ENCODE measurements around the gene NIPSNAP2. TPM values are rescaled to one million over a fixed set of nuclear protein-coding genes. Genes with fewer than 3 reads are reported as not detected.
A peak's percentile ranks its signal among the peaks of the same experiment; 100 is the strongest.

The NIPSNAP2 gene
- total and polyA plus RNA-seq, 2 of the 13 experiments (the other 11 are each of a cell fraction or from before 2014, with no cell fraction given): 40.3 to 61.5 TPM

GRCh38 chr7:55965100-55965470, 700 bp downstream of the NIPSNAP2 start (continued):
- TF ChIP-seq, protein P1, sequence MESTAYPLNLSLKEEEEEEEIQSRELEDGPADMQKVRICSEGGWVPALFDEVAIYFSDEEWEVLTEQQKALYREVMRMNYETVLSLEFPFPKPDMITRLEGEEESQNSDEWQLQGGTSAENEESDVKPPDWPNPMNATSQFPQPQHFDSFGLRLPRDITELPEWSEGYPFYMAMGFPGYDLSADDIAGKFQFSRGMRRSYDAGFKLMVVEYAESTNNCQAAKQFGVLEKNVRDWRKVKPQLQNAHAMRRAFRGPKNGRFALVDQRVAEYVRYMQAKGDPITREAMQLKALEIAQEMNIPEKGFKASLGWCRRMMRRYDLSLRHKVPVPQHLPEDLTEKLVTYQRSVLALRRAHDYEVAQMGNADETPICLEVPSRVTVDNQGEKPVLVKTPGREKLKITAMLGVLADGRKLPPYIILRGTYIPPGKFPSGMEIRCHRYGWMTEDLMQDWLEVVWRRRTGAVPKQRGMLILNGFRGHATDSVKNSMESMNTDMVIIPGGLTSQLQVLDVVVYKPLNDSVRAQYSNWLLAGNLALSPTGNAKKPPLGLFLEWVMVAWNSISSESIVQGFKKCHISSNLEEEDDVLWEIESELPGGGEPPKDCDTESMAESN (CRISPR knock-in tag; conservative IDR thresholded peaks at IDR 0.05): no peak; the same call in 1 of the 2 replicates
- TF ChIP-seq ZNF263 (CRISPR knock-in tag; IDR thresholded peaks at IDR 0.05): 0 out of 2 replicates have a peak, but pooled peaks have one; percentile 26
- TF ChIP-seq YEATS4 (CRISPR knock-in tag; IDR thresholded peaks at IDR 0.05; ENCODE audit: borderline replicate concordance): peak; percentile 8
- TF ChIP-seq THAP7 (CRISPR knock-in tag; IDR thresholded peaks at IDR 0.05): no peak
- TF ChIP-seq ZKSCAN1 (IDR thresholded peaks at IDR 0.05; ENCODE audit: low read length): 0 out of 2 replicates have a peak, but pooled peaks have one; percentile 7
- no peak for TF ChIP-seq ZNF841 (CRISPR knock-in tag; IDR thresholded peaks at IDR 0.05; ENCODE audit: borderline replicate concordance)
- TF ChIP-seq THRA (CRISPR knock-in tag; IDR thresholded peaks at IDR 0.05; ENCODE audit: borderline replicate concordance): peak; percentile 8; the same call in 1 of the 2 replicates
- no peak for TF ChIP-seq ZNF260 (CRISPR knock-in tag; IDR thresholded peaks at IDR 0.05; ENCODE audit: borderline replicate concordance, low read depth)
- TF ChIP-seq TFE3 (CRISPR knock-in tag; IDR thresholded peaks at IDR 0.05): no peak
- no peak for TF ChIP-seq SOX6 (IDR thresholded peaks at IDR 0.05)
- 0 out of 2 replicates have a peak, but pooled peaks have one; percentile 8 for TF ChIP-seq SOX6 (CRISPR knock-in tag; IDR thresholded peaks at IDR 0.05)
- 0 out of 2 replicates have a peak, but pooled peaks have one; percentile 3 for TF ChIP-seq ZSCAN12 (CRISPR knock-in tag; IDR thresholded peaks at IDR 0.05)
- 0 out of 2 replicates have a peak, but pooled peaks have one; percentile 1 for TF ChIP-seq MED1 (CRISPR knock-in tag; IDR thresholded peaks at IDR 0.05)
- TF ChIP-seq SP140L (CRISPR knock-in tag; IDR thresholded peaks at IDR 0.05; ENCODE audit: borderline replicate concordance): no peak
- 0 out of 2 replicates have a peak, but pooled peaks have one; percentile 2 for TF ChIP-seq ZNF556 (CRISPR knock-in tag; IDR thresholded peaks at IDR 0.05; ENCODE audit: borderline replicate concordance)
- TF ChIP-seq XRCC5 (optimal IDR thresholded peaks at IDR 0.05; ENCODE audit: low read length): peak; percentile 39
- TF ChIP-seq KLF12 (CRISPR knock-in tag; IDR thresholded peaks at IDR 0.05; ENCODE audit: borderline replicate concordance): peak; percentile 13; the same call in 1 of the 2 replicates
- peak; percentile 9; the same call in 1 of the 2 replicates for TF ChIP-seq SAP130 (CRISPR knock-in tag; IDR thresholded peaks at IDR 0.05; ENCODE audit: low read depth)
- peak; percentile 60 for TF ChIP-seq ASH2L (IDR thresholded peaks at IDR 0.05; ENCODE audit: insufficient read length, low read depth, low read length)
- 0 out of 2 replicates have a peak, but pooled peaks have one; percentile 2 for TF ChIP-seq NFYC (CRISPR knock-in tag; IDR thresholded peaks at IDR 0.05)
- TF ChIP-seq MBNL3 (CRISPR knock-in tag; conservative IDR thresholded peaks at IDR 0.05): no peak
